GM20000 (cell line): Measurements from ENCODE around the gene RMND5A.
"Not testable (repeated sequence)": the region's sequence is repeated elsewhere in the genome, so short reads cannot be mapped to it uniquely, and the experiment has no call there.

ENCODE experiments used
- DNase-seq: peaks from one replicate; pipeline ENCODE4 v3.0.0; 2012; ENCODE audit warnings: low spot score
- CTCF ChIP-seq: IDR thresholded peaks from 2 replicates; pipeline ENCODE4 v1.5.1; 2012; ENCODE audit warnings: mild to moderate bottlenecking, control low read depth; ENCODE audit errors: extremely low read depth, missing control alignments

The RMND5A gene

GRCh38 chr2:86700690-86701089, 19.4 kb upstream of the RMND5A start:
- no peak for DNase-seq
- no peak for TF ChIP-seq CTCF

GRCh38 chr2:86703704-86704361, 16.3 kb upstream of the RMND5A start:
- TF ChIP-seq CTCF = no peak
- DNase-seq = no peak

- DNase-seq = no peak
- TF ChIP-seq CTCF = no peak
These were observed 15.6 kb upstream of the RMND5A start for GRCh38 chr2:86704459-86704971.

GRCh38 chr2:86706220-86706619, 13.9 kb upstream of the RMND5A start:
- no peak for DNase-seq
- no peak for TF ChIP-seq CTCF

- no peak for TF ChIP-seq CTCF
- no peak for DNase-seq
These were observed 13.2 kb upstream of the RMND5A start for GRCh38 chr2:86706935-86707334.

GRCh38 chr2:86708126-86708525, 12.0 kb upstream of the RMND5A start:
- not testable (repeated sequence) for DNase-seq

- not testable (repeated sequence) for DNase-seq
These were observed 5.4 kb upstream of the RMND5A start for GRCh38 chr2:86714579-86715173.

GRCh38 chr2:86719263-86719636, 841 bp upstream of the RMND5A start:
- DNase-seq = not testable (repeated sequence)

- peak; percentile 32 for DNase-seq
These were observed 639 bp downstream of the RMND5A start for GRCh38 chr2:86720540-86721320.

GRCh38 chr2:86725706-86726105, 5.6 kb downstream of the RMND5A start:
- DNase-seq = not testable (repeated sequence)

GRCh38 chr2:86732040-86732525, 12.0 kb downstream of the RMND5A start:
- not testable (repeated sequence) for DNase-seq

- not testable (repeated sequence) for DNase-seq
These were observed 12.7 kb downstream of the RMND5A start for GRCh38 chr2:86732837-86733236.

GRCh38 chr2:86733528-86733927, 13.4 kb downstream of the RMND5A start:
- DNase-seq = not testable (repeated sequence)

- not testable (repeated sequence) for DNase-seq
These were observed 14.8 kb downstream of the RMND5A start for GRCh38 chr2:86734896-86735295.

- not testable (repeated sequence) for DNase-seq
These were observed 19.4 kb downstream of the RMND5A start for GRCh38 chr2:86739485-86739884.
